ENCODE data around the gene MDM4.
"Not testable (repeated sequence)": the region's sequence is repeated elsewhere in the genome, so short reads cannot be mapped to it uniquely, and the experiment has no call there.

MDM4 gene

DNA sequence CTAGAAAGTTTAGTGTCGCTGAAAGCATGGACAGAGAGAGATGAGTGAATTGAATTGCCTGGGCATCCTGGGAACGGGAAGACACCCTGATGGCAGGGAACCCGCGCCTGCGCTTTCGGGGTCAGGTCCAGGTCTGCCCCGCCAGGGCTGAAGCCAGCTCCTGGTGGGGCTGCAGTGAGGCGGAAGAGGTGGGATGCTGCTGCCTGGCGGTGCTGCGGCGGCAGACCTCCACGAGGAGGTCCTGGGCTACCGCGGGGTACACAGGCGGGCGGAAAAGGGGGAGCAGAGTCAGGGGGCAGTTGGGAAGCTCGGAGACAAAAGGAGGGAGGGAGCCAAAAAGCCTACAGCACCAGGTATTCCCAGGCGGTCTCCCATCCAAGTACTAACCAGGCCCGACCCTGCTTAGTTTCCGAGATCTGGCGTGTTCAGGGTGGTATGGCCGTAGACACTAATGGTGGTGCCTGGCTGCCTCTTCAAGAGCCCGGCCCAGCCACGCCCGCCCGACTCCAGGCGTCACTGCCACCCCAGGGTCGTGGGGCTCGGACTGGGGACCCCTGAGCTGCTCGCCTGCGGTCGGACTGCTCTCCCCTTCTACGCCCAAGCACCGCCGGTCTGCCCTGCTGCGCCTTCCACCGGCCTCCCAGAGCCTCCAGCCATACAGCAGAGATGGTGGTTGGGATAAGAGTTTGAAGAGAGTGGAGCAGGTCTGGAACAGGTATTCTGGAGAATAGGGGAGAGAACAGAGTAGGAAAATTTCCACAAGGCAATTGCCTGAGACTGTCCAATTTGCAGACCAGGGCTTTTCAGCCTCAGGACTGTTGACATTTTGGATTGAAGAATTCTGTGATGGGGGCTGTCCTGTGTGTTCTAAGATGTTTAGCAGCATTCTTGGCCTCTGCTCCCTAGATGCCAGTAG is 46.1 kb downstream of the MDM4 start:
- no peak for DNase-seq (ENCODE audit: low read depth, low spot score)

- no peak for DNase-seq (ENCODE audit: low read depth, low spot score)
Measured at GRCh38 chr1:204563307-204563706, 47.1 kb downstream of the MDM4 start.

GRCh38 chr1:204563780-204564179 is 47.6 kb downstream of the MDM4 start:
- no peak for DNase-seq (ENCODE audit: low read depth, low spot score)

DNA sequence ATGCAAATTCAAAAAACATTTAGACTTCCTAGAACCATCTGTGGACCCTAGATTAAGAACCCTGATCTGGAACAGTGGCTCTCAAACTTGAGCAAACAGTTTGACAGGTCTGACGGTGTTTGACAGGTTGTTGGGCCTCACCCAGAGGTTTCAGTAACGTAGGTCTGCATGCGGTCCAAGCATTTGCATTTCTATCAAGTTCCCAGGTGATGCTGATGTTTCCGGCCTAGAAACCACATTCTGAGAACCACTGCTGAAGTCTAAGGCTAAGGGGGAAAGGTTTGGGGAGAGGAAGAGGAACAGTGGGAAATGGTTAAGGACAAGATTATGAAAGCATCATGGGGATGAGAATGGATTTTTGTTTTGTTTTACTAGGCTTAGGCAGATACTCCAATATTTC is 48.6 kb downstream of the MDM4 start:
- no peak for DNase-seq (ENCODE audit: low read depth, low spot score)

- DNase-seq (ENCODE audit: low read depth, low spot score): peak; percentile 17
Measured at GRCh38 chr1:204565617-204566582, 49.7 kb downstream of the MDM4 start.

DNA sequence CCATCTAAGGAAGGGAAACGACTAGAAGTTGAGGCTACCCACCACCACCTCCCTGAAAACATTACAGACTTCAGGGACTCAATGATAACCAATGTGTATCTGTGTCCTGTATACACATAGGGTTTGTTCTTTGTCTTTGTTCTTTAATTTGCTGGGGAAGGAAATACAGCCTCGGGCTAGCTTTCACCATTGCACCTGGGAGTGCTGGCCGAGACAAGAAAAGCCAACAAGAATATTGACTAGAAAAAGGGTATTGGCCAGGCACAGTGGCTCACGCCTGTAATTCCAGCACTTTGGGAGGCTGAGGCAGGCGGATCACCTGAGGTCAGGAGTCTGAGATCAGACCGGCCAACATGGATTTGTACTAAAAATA is 50.4 kb downstream of the MDM4 start:
- DNase-seq (ENCODE audit: low read depth, low spot score): no peak

DNA sequence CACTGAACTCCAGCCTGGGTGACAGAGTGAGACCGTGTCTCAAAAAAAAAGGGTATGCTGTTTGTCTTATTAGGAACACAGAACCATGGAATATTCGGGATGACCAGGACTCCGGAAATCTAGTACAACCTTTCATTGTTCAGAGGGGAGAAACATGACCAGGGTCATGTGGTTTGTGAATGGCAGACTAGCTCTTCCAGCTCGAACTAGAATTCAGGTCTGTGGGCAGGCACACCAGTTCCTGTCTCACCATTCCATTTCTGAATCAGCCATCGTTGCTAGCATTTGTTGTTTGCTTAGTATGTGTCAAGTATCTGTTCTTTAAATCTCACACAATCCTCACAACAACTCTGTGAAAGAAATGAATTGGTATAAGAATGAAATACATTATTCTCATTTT is 50.9 kb downstream of the MDM4 start:
- no peak for DNase-seq (ENCODE audit: low read depth, low spot score)

GRCh38 chr1:204568576-204569315 is 52.5 kb downstream of the MDM4 start:
- DNase-seq (ENCODE audit: low read depth, low spot score): no peak

GRCh38 chr1:204569478-204569877 is 53.3 kb downstream of the MDM4 start:
- no peak for DNase-seq (ENCODE audit: low read depth, low spot score)

DNA sequence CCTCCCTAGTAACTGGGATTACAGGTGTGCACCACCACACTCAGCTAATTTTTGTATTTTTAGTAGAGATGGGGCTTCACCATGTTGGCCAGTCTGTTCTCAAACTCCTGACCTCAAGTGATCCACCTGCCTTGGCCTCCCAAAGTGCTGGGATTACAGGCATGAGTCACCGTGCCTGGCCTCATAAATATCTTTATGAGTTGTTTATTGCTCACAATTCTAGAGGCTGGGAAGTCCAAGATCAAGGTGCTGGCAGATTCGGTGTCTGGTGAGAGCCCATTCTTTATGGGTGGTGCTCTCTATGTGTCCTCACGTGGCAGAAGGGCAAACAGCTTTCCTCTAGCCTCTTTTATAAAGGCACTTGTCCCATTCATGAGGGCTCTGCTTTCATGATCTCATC is 53.8 kb downstream of the MDM4 start:
- DNase-seq (ENCODE audit: low read depth, low spot score): not testable (repeated sequence)

DNA sequence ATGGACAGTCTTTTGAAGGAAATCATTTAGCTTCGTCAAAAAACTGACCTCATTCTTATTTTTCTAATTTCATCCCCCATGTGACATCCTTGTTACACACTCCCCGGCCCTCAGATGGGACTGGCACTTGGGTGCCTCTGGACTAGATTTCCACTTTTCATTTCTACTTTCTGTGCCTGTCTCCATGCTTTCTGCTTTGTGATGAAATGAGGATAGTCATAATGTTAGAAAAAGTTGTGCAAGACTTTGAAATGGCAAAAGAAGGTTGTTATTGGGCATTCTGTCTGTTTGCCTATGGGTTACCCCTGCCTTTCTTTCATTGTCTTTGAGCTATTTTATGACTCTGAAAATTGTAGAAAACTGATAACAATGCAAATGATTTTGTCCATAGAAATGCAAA is 54.9 kb downstream of the MDM4 start:
- DNase-seq (ENCODE audit: low read depth, low spot score): no peak

DNA sequence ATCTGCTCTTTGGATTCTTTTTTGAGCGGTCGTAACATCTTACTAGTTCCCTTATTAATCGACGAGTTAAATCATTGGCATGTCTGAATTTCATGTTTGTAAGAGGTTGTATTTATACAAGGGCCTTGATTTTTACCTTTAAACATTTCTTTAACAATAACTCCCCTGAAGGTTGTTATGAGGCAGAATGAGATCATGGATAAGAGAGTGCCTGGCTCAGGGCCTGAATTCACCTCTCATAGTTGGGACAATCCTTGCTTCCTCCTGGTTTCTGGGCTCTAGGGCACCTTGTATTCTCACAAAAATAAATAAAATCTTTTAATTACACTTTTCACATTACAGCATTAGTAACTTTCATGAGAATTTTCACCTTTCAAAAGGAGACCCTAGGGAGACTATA is 55.4 kb downstream of the MDM4 start:
- DNase-seq (ENCODE audit: low read depth, low spot score): no peak

DNA sequence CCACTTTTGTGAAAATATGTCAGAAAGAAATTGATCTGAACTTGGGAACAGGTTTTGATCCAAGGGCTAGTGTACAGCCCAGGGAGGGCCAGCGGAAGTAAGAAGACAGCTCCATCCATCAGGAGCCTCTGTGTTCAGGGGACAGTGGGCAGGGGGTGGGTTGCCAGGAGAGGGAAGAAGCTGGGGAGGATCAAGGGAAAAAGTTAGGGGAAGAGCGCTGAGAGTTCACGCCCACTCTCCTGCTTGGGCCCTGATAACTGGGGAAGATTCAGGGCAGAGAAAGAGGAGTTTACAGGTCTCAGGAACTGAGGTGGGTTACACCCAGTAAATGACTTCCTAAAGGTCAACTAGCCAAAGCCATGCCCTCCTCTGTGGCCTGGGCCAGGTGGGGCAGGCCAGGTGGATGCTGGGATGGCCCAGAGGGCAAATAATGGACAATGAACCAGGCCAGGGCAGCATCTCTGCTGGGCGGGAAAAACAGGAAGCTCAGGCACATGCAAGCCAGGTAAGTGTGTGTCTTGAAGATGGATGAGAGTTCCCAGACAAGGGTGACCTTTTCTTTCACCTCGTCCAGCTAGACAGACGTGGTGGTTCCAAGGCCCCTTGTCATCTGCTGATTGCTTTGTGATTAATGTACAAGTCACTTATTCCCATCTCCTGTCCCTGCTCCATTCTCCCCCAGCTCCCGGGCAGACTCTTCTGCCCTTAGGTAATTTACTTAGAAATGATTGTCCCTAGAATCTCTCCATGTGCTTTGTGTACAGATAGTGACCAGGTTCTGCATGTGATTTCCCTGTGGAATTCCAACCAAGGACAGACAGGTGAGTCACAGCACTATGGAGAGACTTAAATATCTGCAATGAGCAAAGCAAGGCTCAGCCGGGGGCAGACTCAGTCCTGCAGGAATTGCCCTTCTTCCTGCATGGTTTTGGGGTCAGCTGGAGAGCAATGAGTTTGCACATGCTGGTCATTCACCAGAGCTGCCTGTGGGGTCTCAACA is 57.0 kb downstream of the MDM4 start:
- DNase-seq (ENCODE audit: low read depth, low spot score): no peak

- DNase-seq (ENCODE audit: low read depth, low spot score): no peak
Measured at GRCh38 chr1:204574016-204574864, 58.0 kb downstream of the MDM4 start.

DNA sequence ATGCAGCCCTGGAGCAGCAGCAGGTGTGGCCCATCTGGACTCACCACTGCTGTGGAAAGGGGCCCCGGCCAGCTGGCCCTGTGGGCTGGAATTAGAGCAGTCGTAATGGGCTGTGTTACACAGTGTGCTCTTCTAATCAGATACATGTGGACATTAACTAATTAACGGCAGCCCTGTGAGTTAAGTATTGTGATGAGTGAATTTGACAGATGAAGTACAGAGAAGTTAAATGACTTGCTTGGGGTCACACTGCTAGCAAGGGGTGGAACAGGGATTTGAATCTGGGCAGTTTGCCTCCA is 58.6 kb downstream of the MDM4 start:
- no peak for DNase-seq (ENCODE audit: low read depth, low spot score)

GRCh38 chr1:204575221-204576190 is 59.3 kb downstream of the MDM4 start:
- no peak for DNase-seq (ENCODE audit: low read depth, low spot score)

DNA sequence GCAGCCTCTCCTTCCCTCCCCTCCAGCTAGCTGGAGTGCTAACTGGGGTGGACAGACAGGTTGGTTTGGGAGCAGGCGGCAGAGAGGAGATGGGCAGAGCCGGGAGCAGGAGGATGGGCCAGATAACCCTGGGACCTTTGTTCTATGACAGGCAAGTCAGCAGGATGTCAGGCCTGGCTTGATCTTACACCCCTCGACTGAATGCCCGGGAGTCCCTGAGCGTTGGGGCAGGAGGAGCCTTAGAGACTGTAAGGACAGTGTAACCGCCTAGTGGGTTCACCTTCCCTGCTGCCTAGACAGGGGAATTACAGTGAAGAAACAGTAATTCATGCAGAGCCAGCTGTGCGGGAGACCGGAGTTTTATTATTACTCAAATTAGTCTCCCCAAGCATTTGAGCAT is 60.2 kb downstream of the MDM4 start:
- DNase-seq (ENCODE audit: low read depth, low spot score): no peak

GRCh38 chr1:204577794-204578478 is 61.7 kb downstream of the MDM4 start:
- no peak for DNase-seq (ENCODE audit: low read depth, low spot score)
